GM18507 (cell line): ENCODE data around the gene GABRB1.
"Not testable (repeated sequence)": the region's sequence is repeated elsewhere in the genome, so short reads cannot be mapped to it uniquely, and the experiment has no call there.

Experiments used
- DNase-seq: peaks from one replicate; pipeline ENCODE4 v3.0.0; 2011; ENCODE audit warnings: low read depth; ENCODE audit not compliant: insufficient read length; ENCODE audit errors: extremely low spot score
- FAIRE-seq: peaks from 2 replicates; lab custom pipeline; 2011; peaks lifted over from hg19 to GRCh38; lab: Jason Lieb, UNC

The GABRB1 gene

DNA sequence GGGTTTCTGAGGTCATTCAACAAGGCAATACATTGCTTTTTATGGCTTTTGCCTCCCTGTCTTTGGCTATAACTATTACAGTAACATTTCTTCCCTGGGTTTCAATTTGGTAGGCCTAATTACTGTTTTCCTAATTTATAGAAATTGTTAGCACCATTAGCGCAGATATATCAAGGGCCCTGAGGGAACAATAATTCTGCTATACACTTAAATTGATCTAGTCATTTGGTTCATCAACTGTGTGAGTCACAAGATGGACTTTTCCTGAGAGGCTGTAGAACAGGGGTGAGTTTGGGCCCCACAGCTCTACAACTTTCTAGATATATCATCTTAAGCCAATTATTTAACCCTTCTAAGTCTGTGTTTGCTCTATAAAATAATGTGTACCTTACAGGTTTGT lies 324.2 kb downstream of the GABRB1 start:
- FAIRE-seq (no peak), DNase-seq (no peak)

DNA sequence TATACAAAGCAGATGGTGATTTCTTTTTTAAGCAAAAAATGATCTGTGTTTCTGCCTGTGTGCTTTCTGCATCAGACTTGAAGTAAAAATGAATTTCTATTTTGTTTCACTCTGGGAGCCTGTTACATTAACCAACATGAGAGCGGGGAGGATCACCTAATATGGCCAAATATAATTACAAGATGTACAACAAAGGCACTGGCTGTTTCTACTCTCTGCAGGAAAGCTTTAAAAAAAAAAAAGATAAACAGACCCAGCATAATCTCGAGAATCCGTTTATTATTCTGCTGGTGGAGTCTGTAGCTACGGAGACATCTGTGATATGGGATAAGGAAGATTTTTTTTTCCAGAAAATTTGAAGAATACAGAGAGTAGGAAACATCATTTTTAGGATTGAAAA lies 328.5 kb downstream of the GABRB1 start:
- FAIRE-seq (no peak), DNase-seq (no peak)

DNA sequence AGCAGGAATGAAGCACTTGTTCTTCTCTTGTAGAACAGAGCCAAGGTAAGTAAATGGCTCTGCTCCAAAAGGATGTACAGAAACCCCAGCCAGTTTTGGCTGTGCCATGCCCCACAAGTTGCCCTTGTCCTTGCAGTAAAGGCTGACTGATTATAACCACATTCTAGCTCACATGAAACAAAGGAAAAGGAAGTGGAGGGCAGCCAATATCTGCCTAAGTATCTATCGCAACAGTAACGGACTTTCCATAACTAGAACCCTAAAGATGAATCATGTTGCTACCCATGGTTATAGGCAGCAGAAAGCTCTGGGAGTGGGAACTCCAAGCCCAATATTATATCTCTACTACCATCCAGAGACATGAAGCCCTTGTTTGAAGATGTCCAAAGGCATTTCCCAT lies 336.4 kb downstream of the GABRB1 start:
- FAIRE-seq = no peak
- DNase-seq = no peak

GRCh38 chr4:47368211-47368610 lies 336.8 kb downstream of the GABRB1 start:
- no peak for DNase-seq
- no peak for FAIRE-seq

DNA sequence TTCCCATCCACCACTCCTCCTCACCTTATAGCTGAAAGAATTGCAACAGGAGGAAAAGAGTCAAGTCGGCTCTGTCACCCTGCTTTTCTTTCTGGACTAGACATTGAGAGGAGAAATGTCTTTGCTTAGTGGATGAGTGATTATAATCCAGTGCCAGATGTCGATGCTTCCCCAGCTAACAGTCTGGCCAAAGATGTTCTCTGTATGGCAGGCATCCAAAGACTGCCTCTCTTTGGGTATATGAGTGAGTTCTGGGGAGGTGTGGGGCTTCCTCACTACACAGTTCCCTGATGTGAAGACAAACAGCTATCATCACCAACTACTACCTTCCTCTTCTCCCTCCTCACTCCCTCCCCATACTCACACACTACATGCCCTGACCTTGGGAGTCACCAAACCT lies 341.2 kb downstream of the GABRB1 start:
- no peak for FAIRE-seq

GRCh38 chr4:47373174-47373573 lies 341.8 kb downstream of the GABRB1 start:
- DNase-seq = no peak
- FAIRE-seq = peak; percentile 48

More for the DNA sequence above, 341.2 kb downstream of the GABRB1 start:
- no peak for DNase-seq

DNA sequence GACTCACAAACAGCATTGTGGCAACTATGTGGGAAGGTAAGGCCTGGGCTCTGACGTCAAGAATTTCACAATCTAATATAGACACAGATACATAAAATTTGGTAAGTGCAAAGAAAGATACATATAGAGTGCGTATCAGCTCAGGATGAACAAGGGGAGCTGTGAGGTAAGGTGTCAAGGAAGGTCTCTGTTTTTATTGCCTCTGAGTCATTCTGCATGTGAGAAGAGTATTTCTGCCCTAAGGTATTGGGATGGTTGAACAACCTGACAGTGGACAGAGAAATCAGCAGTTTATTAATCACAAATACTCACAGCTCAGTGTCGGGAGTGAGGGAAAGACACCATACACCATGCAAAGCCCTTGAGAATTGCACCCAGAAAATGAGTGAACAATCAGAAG lies 342.3 kb downstream of the GABRB1 start:
- no peak for FAIRE-seq
- DNase-seq = no peak

- FAIRE-seq = no peak
- no peak for DNase-seq
Measured at GRCh38 chr4:47374477-47374876, 343.1 kb downstream of the GABRB1 start.

GRCh38 chr4:47378021-47378530 lies 346.7 kb downstream of the GABRB1 start:
- DNase-seq, FAIRE-seq: not testable (repeated sequence)

DNA sequence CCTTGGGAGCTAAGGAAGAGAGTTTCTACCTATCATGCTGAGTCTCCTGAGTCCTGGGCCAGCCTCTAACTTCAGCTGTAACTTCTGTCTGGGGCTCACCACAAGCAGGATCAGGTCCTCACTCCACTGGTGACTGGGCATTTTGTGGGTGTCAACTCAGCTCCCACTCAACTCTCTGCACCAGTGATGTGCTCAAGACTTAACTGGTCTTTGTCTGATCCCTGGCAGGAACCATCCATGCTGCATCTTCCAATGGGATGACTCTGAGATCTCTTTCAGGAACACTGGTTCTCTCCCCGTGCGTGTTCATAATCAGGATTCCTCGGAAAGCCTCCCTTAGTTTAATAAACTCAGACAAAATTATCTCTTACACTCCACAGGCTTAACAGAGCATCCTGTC lies 349.8 kb downstream of the GABRB1 start:
- DNase-seq = no peak
- no peak for FAIRE-seq

GRCh38 chr4:47382846-47383360 lies 351.5 kb downstream of the GABRB1 start:
- DNase-seq (no peak), FAIRE-seq (no peak)

DNA sequence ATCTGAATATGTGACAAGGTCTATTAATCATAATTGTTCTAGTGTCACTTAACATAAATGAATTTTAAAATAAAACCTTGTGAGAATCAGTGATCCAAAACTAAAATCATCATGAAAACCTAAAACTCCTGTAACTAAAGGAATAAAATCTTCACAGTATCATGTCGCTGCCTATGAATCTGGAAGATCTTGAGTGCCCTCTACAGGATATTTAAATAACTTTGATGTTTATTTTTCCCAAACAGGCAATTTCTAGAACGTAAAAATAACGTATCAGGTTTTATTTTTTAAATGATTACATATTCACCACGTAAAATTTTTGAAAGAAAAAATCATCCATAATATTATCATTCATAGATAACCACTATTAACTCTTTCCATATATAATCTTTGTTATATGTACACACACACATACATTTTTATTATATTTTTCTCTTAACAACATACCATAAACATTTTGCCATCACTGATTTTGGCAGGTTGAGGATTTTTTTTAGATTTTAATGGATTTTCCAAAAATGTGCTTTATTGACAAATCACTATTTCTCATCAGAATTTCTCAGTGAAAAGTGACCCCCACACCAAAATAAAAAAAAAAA lies 352.6 kb downstream of the GABRB1 start:
- DNase-seq (no peak), FAIRE-seq (peak; percentile 73)

DNA sequence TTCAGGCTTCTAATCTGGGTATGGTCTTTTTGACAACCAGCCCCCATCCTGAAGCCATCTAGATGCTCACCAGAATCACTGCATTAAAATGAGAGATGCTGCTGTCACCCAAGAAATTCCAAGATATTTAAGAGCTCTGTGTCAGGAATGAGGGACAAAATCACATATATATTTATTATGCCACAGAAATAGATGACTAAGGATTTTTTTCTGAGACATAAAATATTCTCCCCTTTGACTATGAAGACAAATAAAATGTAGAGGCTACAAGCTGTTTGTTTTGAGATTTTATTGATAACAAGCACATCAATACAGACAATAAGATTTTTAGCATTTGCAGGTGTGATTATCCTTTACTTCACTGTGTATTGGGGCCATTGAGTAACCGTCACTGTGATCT lies 354.8 kb downstream of the GABRB1 start:
- FAIRE-seq (no peak), DNase-seq (no peak)

GRCh38 chr4:47386561-47387235 lies 355.3 kb downstream of the GABRB1 start:
- no peak for DNase-seq
- no peak for FAIRE-seq

DNA sequence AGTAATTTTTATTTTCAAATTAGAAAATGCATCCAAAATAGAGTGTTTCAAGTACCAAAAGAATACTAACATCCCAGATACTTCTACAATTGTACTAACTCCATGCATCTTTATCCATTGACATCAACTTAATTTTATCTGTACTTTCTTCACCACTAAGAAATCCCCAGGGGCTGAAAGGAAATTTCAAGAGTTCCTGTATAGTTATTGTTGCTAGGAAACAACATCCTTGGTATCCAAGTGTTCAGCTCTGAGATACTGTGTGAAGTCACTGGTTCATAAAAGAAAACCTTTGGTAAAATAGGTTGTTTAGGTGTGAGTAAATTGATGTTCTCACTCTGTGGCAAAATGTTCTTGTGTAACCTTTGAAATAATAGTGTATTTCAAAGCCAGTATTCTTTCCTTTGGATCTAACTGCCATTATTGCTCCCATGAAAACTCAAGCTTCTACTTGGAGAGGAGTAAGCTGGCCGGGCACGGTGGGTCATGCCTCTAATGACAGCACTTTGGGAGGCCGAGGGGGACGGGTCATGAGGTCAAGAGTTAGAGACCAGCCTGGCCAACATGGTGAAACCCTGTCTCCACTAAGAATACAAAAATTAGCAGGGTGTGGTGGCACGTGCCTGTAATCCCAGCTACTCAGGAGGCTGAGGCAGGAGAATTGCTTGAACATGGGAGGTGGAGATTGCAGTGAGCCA lies 359.2 kb downstream of the GABRB1 start:
- FAIRE-seq = no peak
- DNase-seq = no peak

GRCh38 chr4:47391256-47391655 lies 359.9 kb downstream of the GABRB1 start:
- FAIRE-seq = peak; percentile 53

DNA sequence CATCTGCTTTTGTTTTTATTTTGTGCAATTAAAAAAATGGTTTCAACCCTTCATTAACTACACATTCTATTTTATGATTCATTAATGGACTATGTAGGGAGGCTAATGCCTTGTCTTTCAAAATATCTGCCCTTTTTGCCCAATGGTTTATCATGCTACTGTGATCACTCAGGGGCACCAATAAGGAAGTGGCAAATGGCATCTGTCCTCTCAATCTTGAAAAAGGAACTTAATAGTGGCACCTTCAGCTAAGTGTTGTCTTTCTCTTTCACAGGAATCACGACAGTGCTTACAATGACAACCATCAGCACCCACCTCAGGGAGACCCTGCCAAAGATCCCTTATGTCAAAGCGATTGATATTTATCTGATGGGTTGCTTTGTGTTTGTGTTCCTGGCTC lies 375.0 kb downstream of the GABRB1 start:
- FAIRE-seq = no peak
- no peak for DNase-seq

More at GRCh38 chr4:47391256-47391655, 359.9 kb downstream of the GABRB1 start:
- peak; percentile 7 for DNase-seq

GRCh38 chr4:47410271-47410670 lies 378.9 kb downstream of the GABRB1 start:
- FAIRE-seq = no peak
- DNase-seq = no peak

DNA sequence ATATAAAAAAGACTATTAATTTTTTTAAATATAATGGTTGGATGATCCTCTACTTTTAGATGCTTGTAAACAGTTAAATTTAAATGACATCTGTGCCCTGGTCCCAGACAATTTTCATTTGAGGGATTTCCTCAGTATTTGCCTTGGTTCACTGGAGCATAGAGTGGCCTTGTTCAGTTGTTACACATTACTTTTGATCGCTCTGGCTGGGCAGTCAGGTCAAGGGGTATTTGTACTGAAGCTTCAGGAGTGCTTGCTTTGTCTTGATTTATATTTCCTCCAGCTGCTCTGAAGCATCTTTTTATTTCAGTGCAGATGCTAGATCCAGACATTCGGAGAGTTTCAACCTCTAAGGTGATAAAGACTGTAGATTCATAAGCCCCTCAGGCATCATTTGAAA lies 382.2 kb downstream of the GABRB1 start:
- DNase-seq = no peak
- FAIRE-seq = no peak

DNA sequence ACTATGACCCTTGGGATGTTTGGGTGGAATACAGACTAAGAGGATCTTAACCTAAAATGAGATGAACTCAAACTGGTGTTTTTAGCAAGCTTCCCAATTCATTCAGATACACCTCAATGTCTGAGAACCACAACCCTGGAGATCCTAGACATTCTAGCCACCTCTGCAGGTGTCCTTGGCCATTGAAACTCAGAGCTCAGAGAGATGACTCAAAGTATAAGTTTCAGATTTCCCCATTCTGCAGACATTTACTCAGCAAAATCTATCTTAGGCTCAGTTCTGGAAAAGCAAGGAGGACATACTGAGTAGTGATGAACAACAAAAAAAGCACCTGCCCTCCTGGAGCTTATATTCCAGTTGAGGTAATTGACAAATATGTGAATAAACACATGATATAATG lies 384.4 kb downstream of the GABRB1 start:
- FAIRE-seq (no peak), DNase-seq (no peak)
